HepG2 (cell line): ENCODE data around the gene RPS6KA2. TPM values are rescaled to one million over a fixed set of nuclear protein-coding genes. Genes with fewer than 3 reads are reported as not detected.
A peak's percentile ranks its signal among the peaks of the same experiment; 100 is the strongest.

ENCODE experiments used
- ADNP ChIP-seq: sonication (generic); formaldehyde crosslinking; IDR thresholded peaks from 2 replicates; pipeline ENCODE4 v1.4.0; 2020; ENCODE audit warnings: missing genetic modification reagents
- ATRX ChIP-seq: sonication (generic); formaldehyde crosslinking; IDR thresholded peaks from 2 replicates; pipeline ENCODE4 v1.4.0; 2020; ENCODE audit warnings: missing genetic modification reagents, borderline replicate concordance
- CSRNP1 ChIP-seq: sonication (generic); formaldehyde crosslinking; IDR thresholded peaks from 2 replicates; pipeline ENCODE4 v1.8.1; 2023; ENCODE audit warnings: mild to moderate bottlenecking, missing genetic modification reagents
- DNMT3B ChIP-seq: conservative IDR thresholded peaks from 2 replicates; pipeline ENCODE4 v1.6.1; 2016; ENCODE audit warnings: missing biosample characterization, control low read depth
- FOXA3 ChIP-seq: IDR thresholded peaks from 2 replicates; pipeline ENCODE4 v1.6.1; 2016; ENCODE audit warnings: missing genetic modification reagents, missing compliant biosample characterization
- GMEB2 ChIP-seq: IDR thresholded peaks from 2 replicates; pipeline ENCODE4 v1.6.1; 2016; ENCODE audit warnings: missing biosample characterization, missing genetic modification reagents, low read depth
- MED8 ChIP-seq: sonication (generic); formaldehyde crosslinking; IDR thresholded peaks from 2 replicates; pipeline ENCODE4 v1.8.1; 2023; ENCODE audit warnings: mild to moderate bottlenecking, missing genetic modification reagents; ENCODE audit not compliant: insufficient replicate concordance
- NFYB ChIP-seq: sonication (generic); formaldehyde crosslinking; IDR thresholded peaks from 2 replicates; pipeline ENCODE4 v1.4.0; 2020; ENCODE audit warnings: missing genetic modification reagents
- PHF21A ChIP-seq: sonication (generic); formaldehyde crosslinking; IDR thresholded peaks from 2 replicates; pipeline ENCODE4 v1.5.0; 2020; ENCODE audit warnings: mild to moderate bottlenecking, missing genetic modification reagents
- RARA ChIP-seq: IDR thresholded peaks from 2 replicates; pipeline ENCODE4 v1.6.1; 2016; ENCODE audit warnings: missing genetic modification reagents, missing compliant biosample characterization
- RFX3 ChIP-seq: IDR thresholded peaks from 2 replicates; pipeline ENCODE4 v1.6.1; 2016; ENCODE audit warnings: missing biosample characterization, missing genetic modification reagents
- SAP130 ChIP-seq: IDR thresholded peaks from 2 replicates; pipeline ENCODE4 v1.6.1; 2016; ENCODE audit warnings: low read depth
- SETDB1 ChIP-seq: sonication (generic); formaldehyde crosslinking; IDR thresholded peaks from 2 replicates; pipeline ENCODE4 v1.5.1; 2020; ENCODE audit warnings: missing genetic modification reagents, mild to moderate bottlenecking, borderline replicate concordance
- SIX4 ChIP-seq: sonication (generic); formaldehyde crosslinking; IDR thresholded peaks from 2 replicates; pipeline ENCODE4 v1.4.0; 2020; ENCODE audit warnings: missing genetic modification reagents
- SKI ChIP-seq: fragments of 450-650 bp; IDR thresholded peaks from one replicate; pipeline ENCODE4 v1.6.1; 2018; ENCODE audit warnings: mild to moderate bottlenecking; ENCODE audit not compliant: partially characterized antibody
- SNAPC2 ChIP-seq: sonication (generic); formaldehyde crosslinking; IDR thresholded peaks from 2 replicates; pipeline ENCODE4 v1.8.1; 2022; ENCODE audit warnings: mild to moderate bottlenecking, missing genetic modification reagents
- SRF ChIP-seq: IDR thresholded peaks from 2 replicates; pipeline ENCODE4 v1.6.1; 2011; ENCODE audit warnings: mild to moderate bottlenecking, low read depth, low read length, moderate library complexity
- SRSF4 ChIP-seq: fragments of 200-400 bp; formaldehyde crosslinking; IDR thresholded peaks from one replicate; pipeline ENCODE4 v1.6.1; 2018; ENCODE audit warnings: mild to moderate bottlenecking, low read depth, low read length, moderate library complexity; ENCODE audit not compliant: poor library complexity, severe bottlenecking
- TMF1 ChIP-seq: sonication (generic); formaldehyde crosslinking; IDR thresholded peaks from 2 replicates; pipeline ENCODE4 v1.8.1; 2022; ENCODE audit warnings: low read depth, missing genetic modification reagents
- ZBTB25 ChIP-seq: IDR thresholded peaks from 2 replicates; pipeline ENCODE4 v1.6.1; 2018; ENCODE audit warnings: missing genetic modification reagents
- ZC3H13 ChIP-seq: sonication (generic); formaldehyde crosslinking; IDR thresholded peaks from 2 replicates; pipeline ENCODE4 v1.8.1; 2023; ENCODE audit warnings: mild to moderate bottlenecking, missing genetic modification reagents, moderate library complexity
- ZMAT5 ChIP-seq: sonication (generic); formaldehyde crosslinking; IDR thresholded peaks from 2 replicates; pipeline ENCODE4 v1.5.0; 2020; ENCODE audit warnings: mild to moderate bottlenecking, low read depth, missing genetic modification reagents, borderline replicate concordance
- ZMYM4 ChIP-seq: sonication (generic); formaldehyde crosslinking; IDR thresholded peaks from 2 replicates; pipeline ENCODE4 v1.8.1; 2023; ENCODE audit warnings: mild to moderate bottlenecking, missing genetic modification reagents
- ZNF224 ChIP-seq: sonication (generic); formaldehyde crosslinking; IDR thresholded peaks from 2 replicates; pipeline ENCODE4 v1.5.0; 2020; ENCODE audit warnings: mild to moderate bottlenecking, missing genetic modification reagents
- ZNF441 ChIP-seq: sonication (generic); formaldehyde crosslinking; IDR thresholded peaks from 2 replicates; pipeline ENCODE4 v1.7.0; 2021; ENCODE audit warnings: missing genetic modification reagents, borderline replicate concordance
- ZNF569 ChIP-seq: sonication (generic); formaldehyde crosslinking; IDR thresholded peaks from 2 replicates; pipeline ENCODE4 v1.5.0; 2020; ENCODE audit warnings: mild to moderate bottlenecking, missing genetic modification reagents, moderate library complexity, borderline replicate concordance
- ZNF614 ChIP-seq: IDR thresholded peaks from 2 replicates; pipeline ENCODE4 v1.6.1; 2018; ENCODE audit warnings: missing biosample characterization, missing genetic modification reagents, inconsistent platforms, borderline replicate concordance
- polyA plus RNA-seq, 8 experiments: library from polyadenylated mRNA; depleted of rRNA in 3 of 8; stranded (reverse) in 7 of 8; unstranded in 1 of 8; fragments of >200 nt; fragmentation: Illumina TruSeq in 4 of 8; extraction: Trizol in 4 of 8; gene quantifications; 2 replicates each; pipeline versions ENCODE4 v1.2.1 to v1.2.3, GENCODE V29; 2011 to 2016; ENCODE audit warnings: low read depth in 4 of 8, missing spikeins in 1 of 8, mixed read lengths in 1 of 8; ENCODE audit not compliant: insufficient read depth in 1 of 8
- total RNA-seq, 5 experiments: library from RNA; depleted of rRNA; stranded (reverse); fragments of >200 nt; fragmentation: Illumina TruSeq; extraction: Trizol; gene quantifications; 2 replicates each; pipeline ENCODE4 v1.2.3, GENCODE V29; 2016; ENCODE audit warnings: low read depth in 1 of 5

RPS6KA2 gene
- total and polyA plus RNA-seq, 2 of the 13 experiments (the other 11 are each of a cell fraction or from before 2014, with no cell fraction given) = 0.22 to 0.38 TPM

GRCh38 chr6:166387642-166388289, 239.3 kb downstream of the RPS6KA2 start (continued):
- TF ChIP-seq SAP130 (CRISPR knock-in tag) (peak; percentile 76), SRF (no peak), RARA (CRISPR knock-in tag) (peak; percentile 95), ZNF441 (CRISPR knock-in tag) (no peak), ZC3H13 (CRISPR knock-in tag) (no peak), TMF1 (CRISPR knock-in tag) (0 out of 2 replicates have a peak, but pooled peaks have one; percentile 17), MED8 (CRISPR knock-in tag) (peak; percentile 76), ATRX (no peak), SETDB1 (no peak), SRSF4 (no peak), PHF21A (CRISPR knock-in tag) (peak; percentile 96), GMEB2 (CRISPR knock-in tag) (no peak), ZBTB25 (CRISPR knock-in tag) (peak; percentile 66; the same call in 1 of the 2 replicates), NFYB (CRISPR knock-in tag) (no peak), ZNF569 (no peak), RFX3 (CRISPR knock-in tag) (no peak), ZMYM4 (CRISPR knock-in tag) (peak; percentile 73), FOXA3 (peak; percentile 91), CSRNP1 (CRISPR knock-in tag) (peak; percentile 94; the same call in 1 of the 2 replicates), SKI (peak; percentile 49), SNAPC2 (CRISPR knock-in tag) (peak; percentile 86; the same call in 1 of the 2 replicates), ZMAT5 (CRISPR knock-in tag) (no peak), ADNP (no peak), ZNF224 (CRISPR knock-in tag) (no peak), DNMT3B (no peak), ZNF614 (peak; percentile 97), SIX4 (CRISPR knock-in tag) (peak; percentile 35; the same call in 1 of the 2 replicates)
